Thymus (tissue), 11 donors: ENCODE measurements around the gene RGS9. TPM values are rescaled to one million over a fixed set of nuclear protein-coding genes. Genes with fewer than 3 reads are reported as not detected.

Experiments
- DNase-seq, 9 donors: peaks; one replicate each; pipeline ENCODE4 v3.0.0-alpha.2; 2013; ENCODE audit warnings: low spot score in 9 of 9, low read depth in 6 of 9, missing footprints in 1 of 9
- H3K27ac ChIP-seq, 2 donors: one replicate each; pipeline ENCODE4 v1.5.1; 2013; ENCODE audit warnings: control low read depth in 1 of 2, low read depth in 1 of 2, low read length in 1 of 2, mild to moderate bottlenecking in 1 of 2, moderate library complexity in 1 of 2
- H3K27me3 ChIP-seq, 2 donors: one replicate each; pipeline ENCODE4 v1.5.1; 2013; ENCODE audit warnings: low read length in 1 of 2; ENCODE audit not compliant: control insufficient read depth in 2 of 2, insufficient read depth in 1 of 2
- H3K36me3 ChIP-seq, 2 donors: one replicate each; pipeline ENCODE4 v1.5.1; 2013; ENCODE audit warnings: low read length in 1 of 2, mild to moderate bottlenecking in 1 of 2, moderate library complexity in 1 of 2; ENCODE audit not compliant: control insufficient read depth in 2 of 2, insufficient read depth in 2 of 2
- H3K4me1 ChIP-seq, 2 donors: one replicate each; pipeline ENCODE4 v1.5.1; 2013; ENCODE audit warnings: low read length in 2 of 2; ENCODE audit not compliant: control insufficient read depth in 2 of 2, insufficient read depth in 2 of 2
- H3K4me3 ChIP-seq, 2 donors: one replicate each; pipeline ENCODE4 v1.5.1; 2013; ENCODE audit warnings: low read length in 2 of 2, control low read depth in 1 of 2, mild to moderate bottlenecking in 1 of 2
- H3K9me3 ChIP-seq, 2 donors: one replicate each; pipeline ENCODE4 v1.5.1; 2013; ENCODE audit warnings: low read length in 1 of 2, mild to moderate bottlenecking in 1 of 2; ENCODE audit not compliant: control insufficient read depth in 2 of 2, insufficient read depth in 1 of 2
- WGBS: extraction: QIAGEN DNeasy Blood & Tissue Kit; methylation state at CpG from one replicate; pipeline ENCODE4 v1.1.7; 2013; 5-methylcytosine and 5-hydroxymethylcytosine counted together
- polyA plus RNA-seq: library from polyadenylated mRNA; stranded (reverse); fragments of 200-250 nt; gene quantifications from one replicate; pipeline ENCODE4 v1.2.3, GENCODE V29; 2013
- total RNA-seq: library from RNA; stranded (reverse); fragments of 120-200 nt; gene quantifications from one replicate; pipeline ENCODE4 v1.2.4, GENCODE V29; 2013
- donor health status: healthy.

Gene RGS9
- total and polyA plus RNA-seq, 2 donors = 1.9 to 2.6 TPM

DNA sequence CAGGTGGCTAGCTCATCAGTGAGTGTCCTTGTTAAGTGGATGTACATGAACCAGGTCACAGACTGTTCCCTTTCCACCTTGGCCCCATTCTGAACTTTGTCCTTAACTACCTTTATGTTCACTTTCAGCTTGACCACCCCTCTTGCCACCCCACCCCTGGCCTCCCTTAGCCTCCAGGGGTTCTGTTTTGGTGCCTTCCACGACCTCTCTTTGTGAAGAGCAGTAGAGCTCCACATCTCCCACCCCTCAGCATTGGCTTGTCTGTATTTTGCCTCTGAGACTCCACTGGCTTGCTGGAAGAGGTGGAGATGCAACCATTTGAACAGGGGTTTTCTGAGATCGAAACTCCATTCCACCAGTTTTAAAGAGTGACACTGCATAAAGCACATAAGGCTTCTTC is 123.5 kb downstream of the RGS9 start:
- no peaks in the 10 kb centered on the region for H3K9me3 ChIP-seq
- H3K27ac ChIP-seq = no peak overlapping the region
- no peaks in the 10 kb centered on the region for H3K36me3 ChIP-seq
- H3K4me3 ChIP-seq = no peak overlapping the region
- 79% methylated on average over 2 of the region's 2 CpGs for WGBS
- H3K4me1 ChIP-seq = no peaks in the 10 kb centered on the region
- H3K27me3 ChIP-seq = peaks cover 0 to 2% of the 10 kb centered on the region in 2 donors
- DNase-seq = no peak

- 87% methylated on average over 4 of the region's 4 CpGs for WGBS
- Histone ChIP-seq H3K27ac (no peak overlapping the region), H3K27me3 (peaks cover 0 to 2% of the 10 kb centered on the region in 2 donors), H3K4me3 (no peak overlapping the region), H3K9me3 (no peaks in the 10 kb centered on the region), H3K4me1 (no peaks in the 10 kb centered on the region), H3K36me3 (no peaks in the 10 kb centered on the region)
- DNase-seq = no peak
Measured at GRCh38 chr17:65261152-65261551, 124.0 kb downstream of the RGS9 start.

DNA sequence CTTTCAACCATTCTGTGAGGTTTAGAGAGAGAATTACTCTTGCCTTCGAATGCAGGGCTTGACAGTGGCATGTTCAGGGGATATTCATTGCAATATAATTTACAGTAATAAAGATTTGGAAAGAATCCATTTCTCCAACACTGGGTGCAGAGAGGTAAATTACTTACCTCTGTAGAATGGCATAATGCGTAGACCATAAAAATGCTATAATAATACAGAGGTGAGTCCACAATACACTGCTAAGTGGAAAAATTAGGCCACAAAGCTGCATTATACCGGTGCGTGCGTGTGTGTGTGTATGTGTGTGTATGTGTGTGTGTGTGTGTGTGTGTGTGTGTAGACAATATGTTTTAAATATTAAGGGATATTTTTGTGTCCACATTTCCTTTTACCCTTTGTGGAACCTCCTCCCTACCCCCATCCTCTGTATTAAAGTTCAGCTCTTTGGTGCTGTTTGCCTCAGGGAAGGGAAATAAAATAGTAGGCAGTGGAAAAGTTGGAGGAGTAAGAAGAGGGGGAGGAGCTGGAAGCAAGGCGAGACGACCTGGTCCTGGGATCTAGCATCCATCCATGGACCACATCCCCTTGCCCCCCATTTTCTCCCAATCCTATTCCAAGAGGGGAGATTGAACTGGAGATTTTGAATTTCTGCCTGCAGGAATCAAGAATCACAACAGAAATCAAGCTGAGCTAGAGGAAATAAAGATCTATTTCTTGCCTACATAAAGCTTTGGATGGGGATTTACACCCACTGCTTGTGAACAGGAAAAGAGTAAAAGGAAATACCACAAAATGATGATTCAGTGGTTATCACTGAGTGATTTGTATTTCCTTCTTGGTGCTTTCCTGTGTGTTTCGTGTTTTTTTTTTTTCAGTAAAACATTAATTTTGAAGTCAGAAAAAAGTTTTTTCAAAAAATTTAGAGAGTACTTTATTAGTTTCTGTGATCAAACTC is 124.8 kb downstream of the RGS9 start:
- Histone ChIP-seq H3K27ac (no peak overlapping the region), H3K36me3 (no peaks in the 10 kb centered on the region)
- 70% methylated on average over 8 of the region's 8 CpGs for WGBS

GRCh38 chr17:65265276-65265675 is 128.1 kb downstream of the RGS9 start:
- H3K4me3 ChIP-seq = no peak overlapping the region
- no peaks in the 10 kb centered on the region for H3K9me3 ChIP-seq
- H3K36me3 ChIP-seq = no peaks in the 10 kb centered on the region
- no peaks in the 10 kb centered on the region for H3K4me1 ChIP-seq
- DNase-seq = peak in 1 of 9 donors; percentile 28
- peaks cover 0 to under 1% of the 10 kb centered on the region in 2 donors for H3K27me3 ChIP-seq
- no peak overlapping the region for H3K27ac ChIP-seq

More for the DNA sequence above, 124.8 kb downstream of the RGS9 start:
- Histone ChIP-seq H3K27me3 (peaks cover 0 to 2% of the 10 kb centered on the region in 2 donors), H3K9me3 (no peaks in the 10 kb centered on the region), H3K4me1 (no peaks in the 10 kb centered on the region), H3K4me3 (no peak overlapping the region)
- DNase-seq = peak in 1 of 9 donors; percentile 35

DNA sequence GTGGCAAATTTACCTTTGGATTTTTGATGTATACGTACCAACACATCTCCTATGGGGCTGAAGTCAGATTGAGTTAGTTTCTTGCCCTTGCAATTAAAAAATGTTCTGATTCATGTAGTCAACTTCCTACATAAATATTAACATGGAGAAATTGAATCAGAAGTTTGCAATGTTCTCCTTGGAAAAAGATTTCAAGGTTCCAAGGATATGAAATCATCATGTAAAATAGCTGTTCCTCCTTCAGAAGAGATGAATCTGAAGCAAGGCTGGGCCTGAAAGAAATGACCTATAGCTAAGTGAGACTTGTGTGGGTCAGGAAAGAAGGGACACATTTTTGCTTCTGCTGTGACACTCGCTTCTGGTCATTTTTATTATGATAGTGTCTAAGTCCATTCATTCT is 131.7 kb downstream of the RGS9 start:
- no peaks in the 10 kb centered on the region for H3K36me3 ChIP-seq
- H3K4me1 ChIP-seq = peaks cover 0 to 2% of the 10 kb centered on the region in 2 donors
- H3K27me3 ChIP-seq = peaks cover 0 to 12% of the 10 kb centered on the region in 2 donors
- no peak overlapping the region for H3K4me3 ChIP-seq
- DNase-seq = no peak
- H3K27ac ChIP-seq = no peak overlapping the region
- no peaks in the 10 kb centered on the region for H3K9me3 ChIP-seq
- 99% methylated on average over 2 of the region's 2 CpGs for WGBS

DNA sequence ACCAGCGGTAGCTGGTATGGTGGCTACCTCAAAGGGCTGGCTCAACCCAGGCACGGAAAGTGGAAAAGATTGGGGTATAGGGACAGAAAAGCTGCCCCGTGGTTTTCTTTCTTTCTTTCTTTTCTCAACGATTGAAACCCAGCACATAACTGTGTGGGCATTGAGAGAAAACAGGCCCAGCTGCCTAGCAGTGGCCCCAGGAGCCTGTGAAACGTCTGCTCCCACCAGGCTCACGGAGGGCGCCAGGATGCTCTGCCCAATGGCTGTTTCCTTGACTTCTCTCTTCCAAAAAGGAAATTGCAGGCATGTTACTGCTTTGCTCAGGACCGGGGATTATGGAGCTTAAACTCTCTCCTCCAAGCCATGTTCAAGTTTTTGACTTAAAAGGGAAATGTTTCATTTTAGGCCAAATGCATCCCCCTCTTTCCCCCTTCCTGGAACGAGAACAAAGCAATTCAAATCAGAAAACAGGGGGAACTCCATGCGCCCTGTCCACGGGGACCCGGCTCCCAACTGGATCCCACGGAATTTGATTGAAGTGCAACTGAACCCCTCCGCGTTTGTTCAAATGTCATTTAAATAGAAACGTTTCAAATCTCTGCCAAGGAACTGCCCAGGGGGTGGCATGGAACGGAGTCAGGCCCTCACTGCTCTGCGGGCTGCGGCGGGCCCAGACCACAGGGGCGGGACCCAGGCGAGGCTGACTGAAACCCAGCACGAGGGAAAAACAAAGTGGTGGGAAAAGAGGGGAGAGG is 133.5 kb downstream of the RGS9 start:
- no peaks in the 10 kb centered on the region for H3K36me3 ChIP-seq
- H3K4me3 ChIP-seq = no peak overlapping the region
- peaks cover 0 to 12% of the 10 kb centered on the region in 2 donors for H3K27me3 ChIP-seq
- no peak overlapping the region for H3K27ac ChIP-seq
- 47% methylated on average over 23 of the region's 23 CpGs for WGBS
- H3K9me3 ChIP-seq = no peaks in the 10 kb centered on the region
- peaks cover 0 to 2% of the 10 kb centered on the region in 2 donors for H3K4me1 ChIP-seq
- DNase-seq = no peak

GRCh38 chr17:65271296-65271695 is 134.1 kb downstream of the RGS9 start:
- Histone ChIP-seq H3K4me1 (peaks cover 0 to 2% of the 10 kb centered on the region in 2 donors), H3K27me3 (peaks cover 0 to 12% of the 10 kb centered on the region in 2 donors), H3K27ac (no peak overlapping the region), H3K4me3 (no peak overlapping the region), H3K36me3 (no peaks in the 10 kb centered on the region), H3K9me3 (no peaks in the 10 kb centered on the region)
- no peak for DNase-seq
- 87% methylated on average over 4 of the region's 4 CpGs for WGBS
